GM12873 (cell line): ENCODE data around the gene CDSN.

Experiments used
- TF ChIP-seq, protein P1 (sequence below): IDR thresholded peaks from 2 replicates; pipeline ENCODE4 v1.5.1; 2012; ENCODE audit warnings: low read depth, mild to moderate bottlenecking, moderate library complexity, low read length, control low read depth; ENCODE audit not compliant: insufficient read depth; ENCODE audit errors: missing control alignments

The CDSN gene

GRCh38 chr6:31152781-31153180, 32.5 kb upstream of the CDSN start:
- TF ChIP-seq, protein P1, sequence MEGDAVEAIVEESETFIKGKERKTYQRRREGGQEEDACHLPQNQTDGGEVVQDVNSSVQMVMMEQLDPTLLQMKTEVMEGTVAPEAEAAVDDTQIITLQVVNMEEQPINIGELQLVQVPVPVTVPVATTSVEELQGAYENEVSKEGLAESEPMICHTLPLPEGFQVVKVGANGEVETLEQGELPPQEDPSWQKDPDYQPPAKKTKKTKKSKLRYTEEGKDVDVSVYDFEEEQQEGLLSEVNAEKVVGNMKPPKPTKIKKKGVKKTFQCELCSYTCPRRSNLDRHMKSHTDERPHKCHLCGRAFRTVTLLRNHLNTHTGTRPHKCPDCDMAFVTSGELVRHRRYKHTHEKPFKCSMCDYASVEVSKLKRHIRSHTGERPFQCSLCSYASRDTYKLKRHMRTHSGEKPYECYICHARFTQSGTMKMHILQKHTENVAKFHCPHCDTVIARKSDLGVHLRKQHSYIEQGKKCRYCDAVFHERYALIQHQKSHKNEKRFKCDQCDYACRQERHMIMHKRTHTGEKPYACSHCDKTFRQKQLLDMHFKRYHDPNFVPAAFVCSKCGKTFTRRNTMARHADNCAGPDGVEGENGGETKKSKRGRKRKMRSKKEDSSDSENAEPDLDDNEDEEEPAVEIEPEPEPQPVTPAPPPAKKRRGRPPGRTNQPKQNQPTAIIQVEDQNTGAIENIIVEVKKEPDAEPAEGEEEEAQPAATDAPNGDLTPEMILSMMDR: no peak

- TF ChIP-seq, protein P1: no peak
Observed at GRCh38 chr6:31149827-31150447, 29.7 kb upstream of the CDSN start.

- TF ChIP-seq, protein P1: no peak
Observed at GRCh38 chr6:31145386-31145785, 25.1 kb upstream of the CDSN start.

DNA sequence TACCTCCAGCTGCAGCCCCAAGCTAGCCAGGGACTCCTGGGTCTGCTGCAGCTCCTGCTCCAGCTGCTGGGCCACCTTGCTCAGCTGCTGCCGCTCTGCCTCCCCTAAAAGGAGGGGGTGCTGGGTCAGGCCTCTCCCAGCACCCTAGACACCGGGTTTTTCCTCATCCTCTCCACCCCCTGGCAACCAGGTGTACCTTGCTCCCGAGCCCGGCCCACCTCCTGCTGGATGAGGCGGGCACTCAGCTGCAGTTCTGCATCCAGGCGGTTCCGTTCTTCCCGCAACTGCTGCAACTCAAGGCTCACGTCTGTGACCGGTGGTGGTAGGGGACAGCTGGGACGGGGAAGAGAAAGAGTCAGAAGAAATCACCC, 24.7 kb upstream of the CDSN start:
- TF ChIP-seq, protein P1: no peak

DNA sequence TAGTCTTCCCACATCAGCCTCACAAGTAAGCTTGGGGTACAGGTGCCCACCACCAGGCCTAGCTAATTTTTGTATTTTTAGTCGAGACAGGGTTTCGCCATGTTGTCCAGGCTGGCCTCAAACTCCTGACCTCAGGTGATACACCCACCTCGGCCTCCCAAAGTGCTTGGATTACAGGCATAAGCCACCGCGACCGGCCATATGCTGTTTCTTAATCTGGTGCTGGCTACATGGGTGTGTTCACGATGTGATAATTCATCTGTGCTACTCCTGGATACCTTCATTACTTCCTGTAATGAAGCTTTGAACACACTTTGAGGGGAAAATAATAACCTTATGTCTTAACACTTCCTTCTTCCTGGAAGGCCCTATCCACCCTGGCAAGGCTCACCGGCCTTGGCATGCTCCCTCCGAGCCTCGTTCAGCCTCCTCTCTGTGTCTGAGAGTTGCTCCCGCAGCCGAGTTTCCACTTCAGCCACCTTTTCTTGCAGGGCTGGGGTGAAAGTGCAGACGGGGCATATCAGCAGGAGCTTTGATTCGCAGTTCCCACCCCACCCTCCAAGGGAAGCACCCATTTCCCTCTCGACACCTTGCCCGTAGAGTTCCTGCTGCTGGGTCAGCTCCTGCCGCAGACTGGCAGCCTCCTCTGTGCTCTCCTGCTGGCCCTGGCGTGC, 24.2 kb upstream of the CDSN start:
- TF ChIP-seq, protein P1: no peak

DNA sequence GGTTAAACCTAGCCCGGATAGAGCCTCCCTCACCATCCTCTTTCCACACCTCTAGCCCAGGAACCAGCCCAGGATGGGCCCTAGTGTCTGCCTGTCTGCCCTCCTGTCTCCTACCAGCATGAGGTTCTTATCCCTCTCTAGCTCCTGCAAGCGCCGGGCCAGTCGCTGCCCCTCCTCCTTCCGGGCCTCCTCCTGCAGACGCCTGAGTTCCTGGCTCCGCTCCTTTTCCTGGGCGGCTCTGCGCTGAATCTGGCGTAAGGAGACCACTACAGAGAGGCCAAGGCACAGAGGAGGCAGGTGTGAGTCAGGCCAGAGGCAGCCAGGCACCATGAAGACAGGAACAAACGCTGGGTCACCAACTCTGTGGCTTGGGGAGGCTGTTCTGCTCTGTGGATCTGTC, 22.9 kb upstream of the CDSN start:
- TF ChIP-seq, protein P1: no peak

DNA sequence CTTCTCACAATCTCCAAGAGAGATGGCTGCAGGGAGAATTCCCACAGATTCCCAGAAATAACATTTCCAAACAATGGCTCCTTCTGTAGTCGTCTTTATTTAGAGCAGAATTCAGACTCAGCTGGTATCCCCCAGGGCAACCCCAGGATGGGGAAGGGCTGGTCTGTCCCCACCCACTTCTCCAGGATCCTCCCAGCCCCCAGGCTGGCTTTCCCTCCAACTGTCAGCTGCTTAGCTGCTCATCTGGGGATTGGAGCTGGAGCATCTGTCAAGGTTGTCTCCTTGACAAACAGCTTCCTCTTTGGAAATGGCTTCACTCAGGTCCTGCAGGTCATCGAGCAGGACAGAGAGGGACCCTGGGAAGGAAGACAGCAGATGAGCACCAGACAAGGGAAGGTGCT, 22.1 kb upstream of the CDSN start:
- TF ChIP-seq, protein P1: no peak
